SK-N-SH (cell line): ENCODE data around the gene GRM2. TPM values are rescaled to one million over a fixed set of nuclear protein-coding genes. Genes with fewer than 3 reads are reported as not detected.

Experiments used
- CTCF ChIA-PET: fragments of 300-600, 350-600 bp; formaldehyde crosslinking; extraction: SDS; loops from one replicate; lab custom pipeline; 2021; lab: Yijun Ruan, JAX
- POLR2A ChIA-PET: fragments of 350-600 bp; sonication (Branson Sonifier 250); formaldehyde crosslinking; extraction: SDS; loops from one replicate; lab custom pipeline; 2020; ENCODE audit warnings: antibody characterized with exemption, inconsistent platforms; lab: Yijun Ruan, JAX
- DNase-seq: peaks from one replicate; pipeline ENCODE4 v3.0.0; 2012
- H2AFZ ChIP-seq: fragments of 200-600 bp; sonication (generic); 2 replicates; pipeline ENCODE4 v1.8.1; 2016; ENCODE audit warnings: antibody characterized with exemption, mild to moderate bottlenecking, low read depth
- H3F3A ChIP-seq: fragments of 200-600 bp; sonication (generic); replicated peaks from 2 replicates; pipeline ENCODE3; 2016; ENCODE audit warnings: antibody characterized with exemption, mild to moderate bottlenecking; ENCODE audit not compliant: insufficient read depth
- H3K27ac ChIP-seq, 2 experiments: fragments of 200-500 bp in 1 of 2; fragments of 200-600 bp in 1 of 2; sonication (Bioruptor generic) in 1 of 2; sonication (generic), shearing (Covaris generic) in 1 of 2; 2 replicates each; pipeline versions ENCODE4 v1.5.1 to v1.6.1; 2014 to 2016; ENCODE audit warnings: low read depth in 2 of 2, inconsistent platforms in 1 of 2, low read length in 1 of 2, mild to moderate bottlenecking in 1 of 2, mixed read lengths in 1 of 2
- H3K27me3 ChIP-seq: fragments of 200-600 bp; sonication (generic), shearing (Covaris generic); 2 replicates; pipeline ENCODE4 v1.6.1; 2016; ENCODE audit warnings: mixed run types; ENCODE audit not compliant: insufficient read depth
- H3K36me3 ChIP-seq, 2 experiments: fragments of 200-500 bp in 1 of 2; fragments of 200-600 bp in 1 of 2; sonication (Bioruptor generic) in 1 of 2; sonication (generic) in 1 of 2; replicated peaks in 1 of 2; 2 replicates each; pipeline versions ENCODE3 to v1.5.1; 2014 to 2016; ENCODE audit warnings: low read length in 1 of 2, mild to moderate bottlenecking in 1 of 2; ENCODE audit not compliant: insufficient read depth in 2 of 2, control insufficient read depth in 1 of 2
- H3K4me1 ChIP-seq, 2 experiments: fragments of 200-500 bp in 1 of 2; fragments of 200-600 bp in 1 of 2; sonication (Bioruptor generic) in 1 of 2; sonication (generic), shearing (Covaris generic) in 1 of 2; 2 replicates each; pipeline versions ENCODE4 v1.5.1 to v1.6.1; 2014 to 2016; ENCODE audit warnings: low read depth in 1 of 2, low read length in 1 of 2, mixed run types in 1 of 2; ENCODE audit not compliant: insufficient read depth in 2 of 2, control insufficient read depth in 1 of 2
- H3K4me2 ChIP-seq: fragments of 200-600 bp; sonication (generic), shearing (Covaris generic); 2 replicates; pipeline ENCODE4 v1.6.1; 2017; ENCODE audit warnings: mixed run types
- H3K4me3 ChIP-seq, 2 experiments: fragments of 200-500 bp in 1 of 2; fragments of 200-600 bp in 1 of 2; sonication (Bioruptor generic) in 1 of 2; sonication (generic), shearing (Covaris generic) in 1 of 2; 2 replicates each; pipeline versions ENCODE4 v1.5.1 to v1.8.1; 2014 to 2016; ENCODE audit warnings: low read depth in 2 of 2, inconsistent platforms in 1 of 2, low read length in 1 of 2, mild to moderate bottlenecking in 1 of 2, mixed read lengths in 1 of 2, moderate library complexity in 1 of 2
- H3K79me2 ChIP-seq: fragments of 200-600 bp; sonication (generic); 2 replicates; pipeline ENCODE4 v1.8.1; 2017; ENCODE audit warnings: mild to moderate bottlenecking; ENCODE audit not compliant: insufficient read depth
- H3K9ac ChIP-seq: fragments of 200-600 bp; sonication (generic); 2 replicates; pipeline ENCODE4 v1.6.1; 2017; ENCODE audit warnings: mixed run types
- H3K9me2 ChIP-seq: fragments of 200-600 bp; sonication (generic); 2 replicates; pipeline ENCODE4 v1.6.1; 2017; ENCODE audit warnings: mixed run types
- H3K9me3 ChIP-seq: fragments of 200-600 bp; sonication (generic); 2 replicates; pipeline ENCODE4 v1.6.1; 2017; ENCODE audit warnings: mixed run types, mild to moderate bottlenecking, moderate library complexity
- H4K20me1 ChIP-seq: fragments of 200-600 bp; sonication (generic); 2 replicates; pipeline ENCODE4 v1.6.1; 2017; ENCODE audit warnings: mild to moderate bottlenecking, mixed run types; ENCODE audit not compliant: insufficient read depth
- ELF1 ChIP-seq: IDR thresholded peaks from 2 replicates; pipeline ENCODE4 v1.4.0; 2012
- EP300 ChIP-seq, 2 experiments: IDR thresholded peaks; 2 replicates each; pipeline versions ENCODE4 v1.4.0 to v1.6.1; 2012; ENCODE audit warnings: borderline replicate concordance in 1 of 2, low read depth in 1 of 2, low read length in 1 of 2
- EZH2phosphoT487 ChIP-seq: fragments of 200-600 bp; sonication (generic); IDR thresholded peaks from 2 replicates; pipeline ENCODE4 v1.6.1; 2017; ENCODE audit warnings: low read depth, mixed run types, mild to moderate bottlenecking, antibody characterized with exemption, moderate library complexity, borderline replicate concordance
- FOXJ3 ChIP-seq: sonication (generic); formaldehyde crosslinking; IDR thresholded peaks from 2 replicates; pipeline ENCODE4 v1.5.1; 2020; ENCODE audit warnings: mild to moderate bottlenecking, missing genetic modification reagents
- FOXM1 ChIP-seq: IDR thresholded peaks from 2 replicates; pipeline ENCODE4 v1.4.0; 2012; ENCODE audit warnings: low read depth, mild to moderate bottlenecking
- GABPA ChIP-seq: IDR thresholded peaks from 2 replicates; pipeline ENCODE4 v1.4.0; 2012; ENCODE audit warnings: low read depth, mild to moderate bottlenecking
- GATA2 ChIP-seq: sonication (generic); formaldehyde crosslinking; IDR thresholded peaks from 2 replicates; pipeline ENCODE4 v1.5.0; 2020; ENCODE audit warnings: mild to moderate bottlenecking, missing genetic modification reagents
- MEF2A ChIP-seq: IDR thresholded peaks from 2 replicates; pipeline ENCODE4 v1.4.0; 2012; ENCODE audit warnings: low read depth, borderline replicate concordance
- NFIC ChIP-seq: IDR thresholded peaks from 2 replicates; pipeline ENCODE4 v1.4.0; 2012; ENCODE audit warnings: borderline replicate concordance
- NRF1 ChIP-seq: IDR thresholded peaks from 2 replicates; pipeline ENCODE4 v1.6.1; 2012; ENCODE audit warnings: low read depth, mild to moderate bottlenecking, low read length
- POLR2AphosphoS5 ChIP-seq: IDR thresholded peaks from 2 replicates; pipeline ENCODE4 v1.6.1; 2012; ENCODE audit warnings: low read depth, low read length
- RAD21 ChIP-seq: IDR thresholded peaks from 2 replicates; pipeline ENCODE4 v1.6.1; 2012; ENCODE audit warnings: mild to moderate bottlenecking, low read length
- RCOR1 ChIP-seq: fragments of 150-350 bp; IDR thresholded peaks from 2 replicates; pipeline ENCODE4 v1.6.1; 2017; ENCODE audit warnings: antibody characterized with exemption, low read length
- RFX5 ChIP-seq: IDR thresholded peaks from 2 replicates; pipeline ENCODE4 v1.6.1; 2012; ENCODE audit warnings: mild to moderate bottlenecking, improper control_type of control experiment, low read length
- RXRA ChIP-seq: IDR thresholded peaks from 2 replicates; pipeline ENCODE4 v1.4.0; 2012; ENCODE audit warnings: low read depth, mild to moderate bottlenecking, borderline replicate concordance
- SMC3 ChIP-seq: IDR thresholded peaks from 2 replicates; pipeline ENCODE4 v1.6.1; 2012; ENCODE audit warnings: low read depth, low read length, improper control_type of control experiment
- TAF1 ChIP-seq: IDR thresholded peaks from 2 replicates; pipeline ENCODE4 v1.6.1; 2012; ENCODE audit warnings: low read depth, mild to moderate bottlenecking, low read length, moderate library complexity, borderline replicate concordance
- TEAD4 ChIP-seq: IDR thresholded peaks from 2 replicates; pipeline ENCODE4 v1.4.0; 2012; ENCODE audit warnings: mild to moderate bottlenecking, borderline replicate concordance; ENCODE audit not compliant: insufficient read depth
- YY1 ChIP-seq: IDR thresholded peaks from 2 replicates; pipeline ENCODE4 v1.4.0; 2012; ENCODE audit warnings: low read depth, mild to moderate bottlenecking
- WGBS: methylation state at CpG from one replicate; pipeline ENCODE4 v1.1.6; 2017; ENCODE audit warnings: low lambda C conversion rate; 5-methylcytosine and 5-hydroxymethylcytosine counted together
- polyA plus RNA-seq, 3 experiments: library from polyadenylated mRNA; depleted of rRNA; stranded (reverse); fragments of >200 nt; gene quantifications; 2 replicates each; pipeline ENCODE4 v1.2.3, GENCODE V29; 2012
- TF ChIP-seq, protein P1 (sequence below): IDR thresholded peaks from 2 replicates; pipeline ENCODE4 v1.4.0; 2012; ENCODE audit warnings: low read depth
- TF ChIP-seq, protein P2 (sequence below): fragments of 150-350 bp; IDR thresholded peaks from 2 replicates; pipeline ENCODE4 v1.6.1; 2017; ENCODE audit warnings: antibody characterized with exemption, low read length, low read depth, borderline replicate concordance
- TF ChIP-seq, protein P3 (sequence below): fragments of 200-600 bp; sonication (generic); IDR thresholded peaks from 2 replicates; pipeline ENCODE4 v1.6.1; 2017; ENCODE audit warnings: antibody characterized with exemption, mild to moderate bottlenecking, moderate library complexity
- TF ChIP-seq, protein P4 (sequence below): IDR thresholded peaks from 2 replicates; pipeline ENCODE4 v1.4.0; 2012; ENCODE audit warnings: low read depth, borderline replicate concordance
- TF ChIP-seq, protein P5 (sequence below): IDR thresholded peaks from 2 replicates; pipeline ENCODE4 v1.4.0; 2012; ENCODE audit warnings: low read depth, borderline replicate concordance
- TF ChIP-seq, protein P6 (sequence below): fragments of 150-350 bp; IDR thresholded peaks from 2 replicates; pipeline ENCODE4 v1.6.1; 2016; ENCODE audit warnings: mild to moderate bottlenecking, low read depth, low read length

GRM2 gene
- polyA plus RNA-seq, 1 of the 3 experiments (the other 2 are of a cell fraction): 0.15 TPM

DNA sequence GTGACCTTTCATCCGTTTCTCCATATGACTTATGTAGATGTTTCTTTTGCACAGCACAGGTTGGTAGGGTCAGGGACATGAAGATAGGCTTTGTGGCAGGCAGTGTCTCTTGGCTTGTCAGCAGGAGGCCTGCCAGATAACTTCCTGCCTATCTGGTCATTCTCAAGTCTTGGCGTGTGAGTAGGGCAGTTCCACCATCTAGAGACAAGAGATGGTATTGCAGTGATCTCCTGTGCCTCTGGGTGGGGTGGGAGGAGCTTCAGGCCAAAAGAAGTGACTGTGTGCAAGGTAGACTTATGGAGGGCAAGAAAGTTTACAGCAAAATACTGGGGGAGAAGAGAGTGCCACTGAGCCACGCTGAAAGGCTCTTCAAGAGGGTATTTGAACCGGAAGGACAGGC lies 24.8 kb upstream of the GRM2 start:
- POLR2A ChIA-PET: interaction anchor here (1.0 to 1.4 kb wide), 2 partner anchors 10 to 182 kb away, joined by 5 to 8 read pairs; partner anchors contain the start of gene DCAF1
- H3K9me3 ChIP-seq: no peaks in the 10 kb centered on the region
- peak overlapping the region; percentile 36 to 75; a peak in 3 of 4 replicates for H3K27ac ChIP-seq
- H2AFZ ChIP-seq: no peak overlapping the region
- CTCF ChIA-PET: interaction anchor here (0.5 to 6.8 kb wide), 47 partner anchors 9 to 740 kb away, joined by 3 to 125 read pairs (median 5); partner anchors contain the start of genes DCAF1, RAD54L2, RBM15B and TEX264
- H3K36me3 ChIP-seq: peaks cover 11 to 50% of the 10 kb centered on the region in 2 experiments
- H3K9ac ChIP-seq: no peak overlapping the region
- H3K4me3 ChIP-seq: no peak overlapping the region
- no peaks in the 10 kb centered on the region for H3F3A ChIP-seq
- peaks cover 20% of the 10 kb centered on the region for H4K20me1 ChIP-seq
- H3K27me3 ChIP-seq: no peaks in the 10 kb centered on the region
- peak; percentile 92 for DNase-seq
- H3K4me2 ChIP-seq: peak overlapping the region; percentile 3; the same call in 1 of the 2 replicates
- H3K79me2 ChIP-seq: no peaks in the 10 kb centered on the region
- WGBS: 9% methylated on average over 4 of the region's 4 CpGs
- no peaks in the 10 kb centered on the region for H3K9me2 ChIP-seq
- peaks cover 4 to 11% of the 10 kb centered on the region in 2 experiments; a peak in 2 of 4 replicates for H3K4me1 ChIP-seq
- TF ChIP-seq NFIC: no peak
- TF ChIP-seq RFX5: peak; percentile 33; the same call in 1 of the 2 replicates
- TF ChIP-seq TEAD4: no peak
- peak in 1 of 2 experiments; percentile 56; a peak in 2 of 4 replicates for TF ChIP-seq EP300 (IDR thresholded peaks at IDR 0.05; ENCODE audit: borderline replicate concordance in 1 of 2, low read depth in 1 of 2, low read length in 1 of 2)
- peak; percentile 79 for TF ChIP-seq SMC3
- no peak for TF ChIP-seq FOXM1
- TF ChIP-seq NRF1: no peak
- no peak for TF ChIP-seq GABPA
- TF ChIP-seq, protein P1, sequence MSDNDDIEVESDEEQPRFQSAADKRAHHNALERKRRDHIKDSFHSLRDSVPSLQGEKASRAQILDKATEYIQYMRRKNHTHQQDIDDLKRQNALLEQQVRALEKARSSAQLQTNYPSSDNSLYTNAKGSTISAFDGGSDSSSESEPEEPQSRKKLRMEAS: no peak
- TF ChIP-seq, protein P2, sequence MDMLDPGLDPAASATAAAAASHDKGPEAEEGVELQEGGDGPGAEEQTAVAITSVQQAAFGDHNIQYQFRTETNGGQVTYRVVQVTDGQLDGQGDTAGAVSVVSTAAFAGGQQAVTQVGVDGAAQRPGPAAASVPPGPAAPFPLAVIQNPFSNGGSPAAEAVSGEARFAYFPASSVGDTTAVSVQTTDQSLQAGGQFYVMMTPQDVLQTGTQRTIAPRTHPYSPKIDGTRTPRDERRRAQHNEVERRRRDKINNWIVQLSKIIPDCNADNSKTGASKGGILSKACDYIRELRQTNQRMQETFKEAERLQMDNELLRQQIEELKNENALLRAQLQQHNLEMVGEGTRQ: no peak
- TF ChIP-seq, protein P3, sequence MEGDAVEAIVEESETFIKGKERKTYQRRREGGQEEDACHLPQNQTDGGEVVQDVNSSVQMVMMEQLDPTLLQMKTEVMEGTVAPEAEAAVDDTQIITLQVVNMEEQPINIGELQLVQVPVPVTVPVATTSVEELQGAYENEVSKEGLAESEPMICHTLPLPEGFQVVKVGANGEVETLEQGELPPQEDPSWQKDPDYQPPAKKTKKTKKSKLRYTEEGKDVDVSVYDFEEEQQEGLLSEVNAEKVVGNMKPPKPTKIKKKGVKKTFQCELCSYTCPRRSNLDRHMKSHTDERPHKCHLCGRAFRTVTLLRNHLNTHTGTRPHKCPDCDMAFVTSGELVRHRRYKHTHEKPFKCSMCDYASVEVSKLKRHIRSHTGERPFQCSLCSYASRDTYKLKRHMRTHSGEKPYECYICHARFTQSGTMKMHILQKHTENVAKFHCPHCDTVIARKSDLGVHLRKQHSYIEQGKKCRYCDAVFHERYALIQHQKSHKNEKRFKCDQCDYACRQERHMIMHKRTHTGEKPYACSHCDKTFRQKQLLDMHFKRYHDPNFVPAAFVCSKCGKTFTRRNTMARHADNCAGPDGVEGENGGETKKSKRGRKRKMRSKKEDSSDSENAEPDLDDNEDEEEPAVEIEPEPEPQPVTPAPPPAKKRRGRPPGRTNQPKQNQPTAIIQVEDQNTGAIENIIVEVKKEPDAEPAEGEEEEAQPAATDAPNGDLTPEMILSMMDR: peak; percentile 79
- TF ChIP-seq TAF1: no peak
- TF ChIP-seq EZH2phosphoT487: no peak
- TF ChIP-seq, protein P4, sequence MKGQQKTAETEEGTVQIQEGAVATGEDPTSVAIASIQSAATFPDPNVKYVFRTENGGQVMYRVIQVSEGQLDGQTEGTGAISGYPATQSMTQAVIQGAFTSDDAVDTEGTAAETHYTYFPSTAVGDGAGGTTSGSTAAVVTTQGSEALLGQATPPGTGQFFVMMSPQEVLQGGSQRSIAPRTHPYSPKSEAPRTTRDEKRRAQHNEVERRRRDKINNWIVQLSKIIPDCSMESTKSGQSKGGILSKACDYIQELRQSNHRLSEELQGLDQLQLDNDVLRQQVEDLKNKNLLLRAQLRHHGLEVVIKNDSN: no peak
- TF ChIP-seq, protein P5, sequence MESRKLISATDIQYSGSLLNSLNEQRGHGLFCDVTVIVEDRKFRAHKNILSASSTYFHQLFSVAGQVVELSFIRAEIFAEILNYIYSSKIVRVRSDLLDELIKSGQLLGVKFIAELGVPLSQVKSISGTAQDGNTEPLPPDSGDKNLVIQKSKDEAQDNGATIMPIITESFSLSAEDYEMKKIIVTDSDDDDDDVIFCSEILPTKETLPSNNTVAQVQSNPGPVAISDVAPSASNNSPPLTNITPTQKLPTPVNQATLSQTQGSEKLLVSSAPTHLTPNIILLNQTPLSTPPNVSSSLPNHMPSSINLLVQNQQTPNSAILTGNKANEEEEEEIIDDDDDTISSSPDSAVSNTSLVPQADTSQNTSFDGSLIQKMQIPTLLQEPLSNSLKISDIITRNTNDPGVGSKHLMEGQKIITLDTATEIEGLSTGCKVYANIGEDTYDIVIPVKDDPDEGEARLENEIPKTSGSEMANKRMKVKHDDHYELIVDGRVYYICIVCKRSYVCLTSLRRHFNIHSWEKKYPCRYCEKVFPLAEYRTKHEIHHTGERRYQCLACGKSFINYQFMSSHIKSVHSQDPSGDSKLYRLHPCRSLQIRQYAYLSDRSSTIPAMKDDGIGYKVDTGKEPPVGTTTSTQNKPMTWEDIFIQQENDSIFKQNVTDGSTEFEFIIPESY: no peak
- TF ChIP-seq, protein P6, sequence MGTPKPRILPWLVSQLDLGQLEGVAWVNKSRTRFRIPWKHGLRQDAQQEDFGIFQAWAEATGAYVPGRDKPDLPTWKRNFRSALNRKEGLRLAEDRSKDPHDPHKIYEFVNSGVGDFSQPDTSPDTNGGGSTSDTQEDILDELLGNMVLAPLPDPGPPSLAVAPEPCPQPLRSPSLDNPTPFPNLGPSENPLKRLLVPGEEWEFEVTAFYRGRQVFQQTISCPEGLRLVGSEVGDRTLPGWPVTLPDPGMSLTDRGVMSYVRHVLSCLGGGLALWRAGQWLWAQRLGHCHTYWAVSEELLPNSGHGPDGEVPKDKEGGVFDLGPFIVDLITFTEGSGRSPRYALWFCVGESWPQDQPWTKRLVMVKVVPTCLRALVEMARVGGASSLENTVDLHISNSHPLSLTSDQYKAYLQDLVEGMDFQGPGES: no peak
- no peak for TF ChIP-seq GATA2
- no peak for TF ChIP-seq MEF2A
- TF ChIP-seq ELF1: no peak
- TF ChIP-seq FOXJ3 (CRISPR knock-in tag): no peak
- TF ChIP-seq POLR2AphosphoS5: 0 out of 2 replicates have a peak, but pooled peaks have one; percentile 26
- no peak for TF ChIP-seq RCOR1
- TF ChIP-seq RAD21: peak; percentile 96
- TF ChIP-seq RXRA: no peak
- no peak for TF ChIP-seq YY1
